ENCODE measurements around the gene PXDC1. TPM values are rescaled to one million over a fixed set of nuclear protein-coding genes. Genes with fewer than 3 reads are reported as not detected.

PXDC1 gene
- total and polyA plus RNA-seq, 2 donors (not counting 3 experiments of a cell fraction or from before 2014, with no cell fraction given), result 60.9 to 121 TPM

GRCh38 chr6:3779574-3779849 lies 28.0 kb upstream of the PXDC1 start:
- H3K4me2 ChIP-seq (ENCODE audit: insufficient read depth, low read length), result no peak overlapping the region
- DNase-seq (ENCODE audit: low read depth, low spot score) (no peak), FAIRE-seq (no peak)
- no peaks in the 10 kb centered on the region for H3K36me3 ChIP-seq (ENCODE audit: control insufficient read depth in 2 of 2, extremely low read depth in 1 of 2, insufficient read depth in 2 of 2, low read length in 2 of 2)
- TF ChIP-seq FOS (IDR thresholded peaks at IDR 0.05; ENCODE audit: borderline replicate concordance, insufficient read depth, low read length) (no peak), GATA2 (IDR thresholded peaks at IDR 0.05; ENCODE audit: insufficient read depth, insufficient read length, low read depth, low read length) (no peak), POLR2A (IDR thresholded peaks at IDR 0.05; ENCODE audit: low read depth, low read length) (no peak)
- H3K9me3 ChIP-seq (replicated peaks; ENCODE audit: control insufficient read depth, insufficient read depth, low read length), result no peaks in the 10 kb centered on the region
- H3K9me1 ChIP-seq (replicated peaks; ENCODE audit: control insufficient read depth, extremely low read depth, insufficient read depth, low read length), result no peaks in the 10 kb centered on the region
- H3K27ac ChIP-seq (ENCODE audit: insufficient read depth, low read depth, low read length), result no peak overlapping the region
- no peaks in the 10 kb centered on the region for H3K4me1 ChIP-seq (ENCODE audit: control insufficient read depth, extremely low read depth, insufficient read depth, low read length)
- BruUV-seq (replicated peaks), result no TSS peak
- no peak overlapping the region for H3K4me3 ChIP-seq (replicated peaks in 1 of 3; ENCODE audit: insufficient read depth in 1 of 3, low read depth in 1 of 3, low read length in 3 of 3)
- H4K20me1 ChIP-seq (replicated peaks; ENCODE audit: control insufficient read depth, extremely low read depth, insufficient read depth, low read length), result no peaks in the 10 kb centered on the region
- CTCF ChIA-PET, result no interaction called here
- POLR2A ChIA-PET, result no interaction called here
- H3K79me2 ChIP-seq (ENCODE audit: control insufficient read depth, insufficient read depth, low read length), result no peaks in the 10 kb centered on the region
- no peaks in the 10 kb centered on the region for H3K27me3 ChIP-seq (ENCODE audit: control insufficient read depth in 2 of 2, insufficient read depth in 2 of 2, low read length in 2 of 2)
- intact Hi-C loops (cut with micrococcal nuclease), result no loop called here
- no peak overlapping the region for H2AFZ ChIP-seq (ENCODE audit: low read depth, low read length)
- H3K9ac ChIP-seq (replicated peaks; ENCODE audit: extremely low read depth, insufficient read depth, low read length), result no peak overlapping the region
- dilution Hi-C loops (cut with MboI; ENCODE audit: extremely low pct_ligation_motif_present, low sequenced_read_pairs), result no loop called here

GRCh38 chr6:3778701-3779573 lies 27.4 kb upstream of the PXDC1 start:
- FAIRE-seq, result no peak
- CTCF ChIA-PET, result no interaction called here
- Histone ChIP-seq H3K27me3 (ENCODE audit: control insufficient read depth in 2 of 2, insufficient read depth in 2 of 2, low read length in 2 of 2) (no peaks in the 10 kb centered on the region), H3K9ac (replicated peaks; ENCODE audit: extremely low read depth, insufficient read depth, low read length) (no peak overlapping the region), H4K20me1 (replicated peaks; ENCODE audit: control insufficient read depth, extremely low read depth, insufficient read depth, low read length) (no peaks in the 10 kb centered on the region), H3K9me3 (replicated peaks; ENCODE audit: control insufficient read depth, insufficient read depth, low read length) (no peaks in the 10 kb centered on the region), H2AFZ (ENCODE audit: low read depth, low read length) (no peak overlapping the region), H3K9me1 (replicated peaks; ENCODE audit: control insufficient read depth, extremely low read depth, insufficient read depth, low read length) (no peaks in the 10 kb centered on the region), H3K4me2 (ENCODE audit: insufficient read depth, low read length) (no peak overlapping the region), H3K4me3 (replicated peaks in 1 of 3; ENCODE audit: insufficient read depth in 1 of 3, low read depth in 1 of 3, low read length in 3 of 3) (no peak overlapping the region), H3K36me3 (ENCODE audit: control insufficient read depth in 2 of 2, extremely low read depth in 1 of 2, insufficient read depth in 2 of 2, low read length in 2 of 2) (no peaks in the 10 kb centered on the region), H3K4me1 (ENCODE audit: control insufficient read depth, extremely low read depth, insufficient read depth, low read length) (peaks cover under 1% of the 10 kb centered on the region), H3K79me2 (ENCODE audit: control insufficient read depth, insufficient read depth, low read length) (no peaks in the 10 kb centered on the region), H3K27ac (ENCODE audit: insufficient read depth, low read depth, low read length) (no peak overlapping the region)
- BruUV-seq (replicated peaks), result no TSS peak
- POLR2A ChIA-PET, result no interaction called here
- DNase-seq (ENCODE audit: low read depth, low spot score), result no peak
- TF ChIP-seq POLR2AphosphoS5 (IDR thresholded peaks at IDR 0.05; ENCODE audit: insufficient read depth, low read depth, low read length) (no peak), JUN (IDR thresholded peaks at IDR 0.05; ENCODE audit: borderline replicate concordance, insufficient read depth, insufficient read length, low read depth) (no peak), CTCF (IDR thresholded peaks at IDR 0.05; ENCODE audit: extremely low read depth in 1 of 2, insufficient read depth in 1 of 2, low read depth in 1 of 2, low read length in 2 of 2) (no peak), MAX (IDR thresholded peaks at IDR 0.05; ENCODE audit: insufficient read depth, insufficient read length) (no peak), POLR2A (IDR thresholded peaks at IDR 0.05; ENCODE audit: low read depth, low read length) (no peak), EZH2 (IDR thresholded peaks at IDR 0.05; ENCODE audit: borderline replicate concordance, low read depth, low read length, severe bottlenecking) (no peak), MYC (IDR thresholded peaks at IDR 0.05; ENCODE audit: low read depth, low read length) (no peak)
- dilution Hi-C loops (cut with MboI; ENCODE audit: extremely low pct_ligation_motif_present, low sequenced_read_pairs), result no loop called here
- intact Hi-C loops (cut with micrococcal nuclease), result no loop called here

Data from endothelial cell of umbilical vein (primary cell).